HG03571 (cell line): ENCODE measurements around the gene LRRC18.

Experiments
- ATAC-seq: cut with Tn5 transposase; IDR thresholded peaks from one replicate; pipeline ENCODE4 v1.9.1; 2021; ENCODE audit not compliant: unreplicated experiment

LRRC18 gene

GRCh38 chr10:48883701-48884100 lies 55.9 kb downstream of the LRRC18 start:
- ATAC-seq, result no peak

DNA sequence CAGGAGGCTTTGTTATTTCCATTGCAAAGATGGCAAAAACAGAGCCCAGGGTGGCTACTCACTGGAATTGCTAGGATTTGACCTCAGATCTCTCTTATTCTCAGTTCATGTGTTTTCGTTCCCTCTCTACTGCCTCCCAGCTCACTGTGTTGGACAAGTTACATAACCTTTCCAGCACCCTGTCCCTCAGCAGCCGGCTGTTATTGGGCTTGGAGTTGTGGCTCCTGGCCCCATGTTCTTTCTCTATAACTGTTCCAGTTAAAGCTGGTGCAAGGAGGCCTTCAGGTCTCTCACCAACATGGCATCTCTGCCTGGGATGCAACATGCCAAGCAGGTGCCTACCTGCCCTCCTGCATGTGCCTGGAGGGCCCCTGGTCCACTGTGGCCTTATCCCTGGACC lies 56.8 kb downstream of the LRRC18 start:
- ATAC-seq, result no peak

- ATAC-seq, result no peak
These were observed 57.7 kb downstream of the LRRC18 start for GRCh38 chr10:48881937-48882336.

- ATAC-seq, result no peak
These were observed 59.5 kb downstream of the LRRC18 start for GRCh38 chr10:48880016-48880705.

- ATAC-seq, result no peak
These were observed 60.2 kb downstream of the LRRC18 start for GRCh38 chr10:48879451-48879850.

GRCh38 chr10:48878091-48878490 lies 61.5 kb downstream of the LRRC18 start:
- no peak for ATAC-seq

DNA sequence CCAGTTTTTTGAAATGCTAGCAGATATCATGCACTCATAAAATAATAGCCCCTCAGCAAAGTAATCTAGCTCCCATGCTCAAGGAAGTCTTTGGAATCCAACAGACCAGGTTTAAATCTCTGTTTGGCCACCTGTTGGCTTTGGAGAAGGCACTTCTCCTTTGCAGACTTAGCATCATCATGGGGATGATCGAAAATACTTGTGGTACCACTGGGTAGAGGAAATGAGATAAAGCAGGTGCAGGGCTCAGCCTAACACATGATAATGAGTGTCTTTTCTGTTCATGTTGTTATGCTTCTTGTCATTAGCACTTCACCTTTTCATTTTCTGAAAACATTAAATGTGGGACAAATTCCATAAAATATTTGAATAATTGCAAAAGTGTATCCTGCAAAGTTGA lies 67.4 kb downstream of the LRRC18 start:
- no peak for ATAC-seq
